Measurements from ENCODE around the gene PVR.
"Not testable (repeated sequence)": the region's sequence is repeated elsewhere in the genome, so short reads cannot be mapped to it uniquely, and the experiment has no call there.

The PVR gene

GRCh38 chr19:44618640-44619357, 24.9 kb upstream of the PVR start:
- DNase-seq (ENCODE audit: low read depth in 2 of 2) = no peak

DNA sequence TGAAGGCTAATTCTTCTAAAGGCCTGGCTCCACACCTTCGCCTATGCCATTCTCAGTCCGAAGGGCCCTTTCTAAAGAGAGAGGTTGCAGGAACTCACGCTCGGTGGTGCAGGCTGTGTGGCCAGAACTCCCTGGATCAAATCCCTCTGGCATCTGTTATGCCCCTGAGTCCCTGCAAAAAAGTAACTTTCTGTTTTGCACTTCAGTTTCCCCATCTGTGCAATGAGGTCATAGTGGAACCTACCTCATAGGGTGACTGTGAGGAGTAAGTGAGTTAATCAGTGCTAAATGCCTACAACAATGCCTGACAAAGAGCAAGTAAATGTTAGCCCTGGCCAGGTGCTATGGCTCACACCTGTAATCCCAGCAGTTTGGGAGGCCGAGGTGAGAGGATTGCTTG, 23.0 kb upstream of the PVR start:
- DNase-seq (ENCODE audit: low read depth in 2 of 2) = no peak

DNA sequence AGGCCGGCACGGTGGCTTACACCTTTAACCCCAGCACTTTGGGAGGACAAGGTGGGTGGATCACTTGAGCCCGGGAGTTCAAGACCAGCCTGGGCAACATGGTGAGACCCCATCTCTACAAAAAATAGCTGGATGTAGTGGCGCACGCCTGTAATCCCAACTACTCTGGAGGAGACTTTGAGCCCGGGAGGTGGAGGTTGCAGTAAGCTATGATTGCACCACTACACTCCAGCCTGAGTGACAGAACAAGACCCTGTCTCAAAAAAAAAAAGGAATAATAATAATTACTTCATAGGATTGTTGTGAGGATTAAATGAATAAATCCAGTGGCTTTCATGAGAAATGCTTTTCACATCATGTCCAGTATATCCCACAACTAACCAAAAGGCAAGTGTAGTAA, 22.3 kb upstream of the PVR start:
- no peak for DNase-seq (ENCODE audit: low read depth in 2 of 2)

GRCh38 chr19:44623080-44623479, 20.6 kb upstream of the PVR start:
- no peak for DNase-seq (ENCODE audit: low read depth in 2 of 2)

GRCh38 chr19:44623626-44624025, 20.1 kb upstream of the PVR start:
- no peak for DNase-seq (ENCODE audit: low read depth in 2 of 2)

DNA sequence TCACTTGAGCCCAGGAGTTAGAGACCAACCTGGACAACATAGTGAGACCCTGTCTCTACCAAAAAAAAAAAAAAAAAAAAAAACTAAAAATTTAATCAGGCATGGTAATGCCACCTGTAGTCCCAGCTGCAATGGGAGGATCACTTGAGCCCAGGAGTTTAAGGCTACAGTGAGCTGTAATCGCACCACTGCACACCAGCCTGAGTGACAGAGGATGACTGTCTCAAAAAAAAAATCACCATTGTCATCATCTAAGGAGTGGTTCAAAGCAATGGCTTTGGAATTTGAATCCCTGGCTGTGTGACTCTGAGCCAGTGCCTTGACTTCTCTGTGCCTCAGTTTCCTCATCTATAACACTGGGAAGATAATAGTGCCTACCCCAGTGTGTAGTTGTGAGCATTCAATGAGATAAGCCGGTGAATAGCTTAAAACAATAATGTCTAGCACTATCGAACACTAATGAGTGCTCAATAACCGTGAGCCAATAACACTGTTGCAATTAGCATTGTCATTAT, 18.8 kb upstream of the PVR start:
- DNase-seq (ENCODE audit: low read depth in 2 of 2) = no peak

DNA sequence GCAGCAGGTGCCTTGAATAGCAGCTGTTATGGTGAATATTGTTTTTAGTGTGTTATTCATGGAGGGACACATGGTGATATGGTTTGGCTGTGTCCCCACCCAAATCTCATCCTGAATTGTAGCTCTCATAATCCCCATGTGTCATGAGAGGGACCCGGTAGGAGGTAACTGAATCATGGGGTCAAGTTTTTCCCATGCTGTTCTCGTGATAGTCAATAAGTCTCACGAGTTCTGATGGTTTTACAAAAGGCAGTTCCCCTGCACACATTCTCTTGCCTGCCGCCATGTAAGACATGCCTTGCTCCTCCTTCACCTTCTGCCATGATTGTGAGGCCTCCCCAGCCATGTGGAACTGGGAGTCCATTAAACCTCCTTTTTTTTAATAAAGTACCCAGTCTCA, 18.1 kb upstream of the PVR start:
- DNase-seq (ENCODE audit: low read depth in 2 of 2) = not testable (repeated sequence)

DNA sequence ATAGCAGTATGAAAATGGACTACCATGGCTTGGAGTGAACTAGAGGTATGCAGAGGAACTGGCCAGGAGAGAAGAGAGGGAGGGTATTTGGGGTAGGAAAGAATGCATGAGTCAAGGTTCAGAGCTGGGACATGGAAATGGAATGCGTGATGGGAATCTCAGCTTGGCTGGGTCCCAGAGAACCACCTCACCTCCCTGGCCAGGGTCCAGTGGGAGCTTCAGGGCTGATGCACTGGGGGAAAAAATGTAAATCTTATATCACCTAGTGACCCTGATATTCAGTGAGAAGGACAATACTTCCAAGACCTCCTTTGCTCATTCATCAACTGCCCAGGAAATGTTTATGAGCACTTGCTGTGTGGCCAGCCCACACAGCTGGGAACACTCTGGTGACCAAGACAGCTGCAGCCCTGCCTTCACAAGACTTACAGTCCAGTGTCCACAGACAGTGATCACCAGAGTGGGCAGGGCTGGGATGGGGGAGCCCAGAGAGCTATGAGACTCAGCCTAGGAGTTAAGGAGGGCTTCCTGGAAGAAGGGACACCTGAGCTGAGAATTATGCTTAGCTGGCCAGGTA, 17.6 kb upstream of the PVR start:
- DNase-seq (ENCODE audit: low read depth in 2 of 2) = no peak

DNA sequence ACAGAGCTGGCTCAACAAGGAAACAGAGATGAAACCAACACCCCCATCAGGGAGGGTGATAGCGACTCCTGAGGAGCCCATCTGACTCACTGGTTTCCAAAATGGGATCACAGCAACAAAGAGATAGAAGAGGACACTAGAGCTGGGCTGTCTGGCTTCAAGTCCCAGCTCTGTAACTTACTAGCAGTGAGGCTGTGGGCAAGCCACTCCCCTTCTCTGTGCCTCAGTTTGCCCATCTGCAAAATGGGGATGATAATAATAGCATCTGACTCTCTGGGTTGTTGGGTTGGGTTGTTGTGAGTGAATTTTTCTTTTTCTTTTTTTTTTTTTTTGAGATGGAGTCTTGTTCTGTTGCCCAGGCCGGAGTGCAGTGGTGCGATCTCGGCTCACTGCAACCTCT, 16.1 kb upstream of the PVR start:
- DNase-seq (ENCODE audit: low read depth in 2 of 2) = no peak

DNA sequence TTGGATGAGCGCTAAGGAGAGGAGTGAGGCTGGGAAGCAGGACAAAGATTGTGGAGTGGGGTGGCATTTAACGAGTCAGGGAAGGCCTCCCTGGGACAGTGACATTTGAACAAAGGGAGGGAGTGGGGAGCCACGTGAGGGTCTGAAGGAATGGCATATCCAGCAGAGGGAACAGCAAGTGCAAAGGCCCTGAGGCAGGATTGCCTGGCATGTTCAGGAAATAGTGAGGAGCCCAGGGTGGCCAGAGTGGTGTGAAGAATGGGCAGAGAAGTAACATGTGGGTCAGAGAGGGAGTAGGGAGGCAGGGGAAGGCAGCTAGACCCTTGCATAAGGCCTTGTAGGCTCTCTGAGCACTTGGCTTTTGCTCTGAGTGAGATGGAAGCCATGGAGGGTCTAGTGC, 14.9 kb upstream of the PVR start:
- DNase-seq (ENCODE audit: low read depth in 2 of 2) = no peak

- DNase-seq (ENCODE audit: low read depth in 2 of 2) = not testable (repeated sequence)
Observed at GRCh38 chr19:44631611-44632010, 12.1 kb upstream of the PVR start.

DNA sequence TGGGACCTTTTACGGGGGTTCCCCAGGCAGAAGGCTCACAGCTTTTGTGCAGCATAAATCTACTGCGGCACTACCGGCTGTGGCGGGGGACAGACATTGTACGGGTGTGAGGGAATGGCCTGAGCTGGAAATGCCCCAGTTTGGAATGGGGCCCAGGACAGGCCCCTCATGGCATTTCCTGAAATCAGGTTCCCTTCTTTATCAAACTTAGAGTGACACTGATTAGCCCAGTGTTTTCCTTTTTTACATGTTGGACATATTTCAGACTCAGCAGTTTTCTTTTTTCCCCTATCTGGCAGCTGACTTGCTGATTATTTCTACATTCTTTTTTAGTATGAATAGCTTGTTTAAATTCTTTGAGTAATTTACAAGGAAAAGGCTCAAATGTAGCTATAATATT, 9.7 kb upstream of the PVR start:
- DNase-seq (ENCODE audit: low read depth in 2 of 2) = not testable (repeated sequence)

- DNase-seq (ENCODE audit: low read depth in 2 of 2) = no peak
Observed at GRCh38 chr19:44634785-44635184, 8.9 kb upstream of the PVR start.

- DNase-seq (ENCODE audit: low read depth in 2 of 2) = no peak
Observed at GRCh38 chr19:44635581-44636438, 7.9 kb upstream of the PVR start.

- DNase-seq (ENCODE audit: low read depth in 2 of 2) = no peak
Observed at GRCh38 chr19:44636439-44637389, 7.0 kb upstream of the PVR start.

- no peak for DNase-seq (ENCODE audit: low read depth in 2 of 2)
Observed at GRCh38 chr19:44637390-44637764, 6.3 kb upstream of the PVR start.

DNA sequence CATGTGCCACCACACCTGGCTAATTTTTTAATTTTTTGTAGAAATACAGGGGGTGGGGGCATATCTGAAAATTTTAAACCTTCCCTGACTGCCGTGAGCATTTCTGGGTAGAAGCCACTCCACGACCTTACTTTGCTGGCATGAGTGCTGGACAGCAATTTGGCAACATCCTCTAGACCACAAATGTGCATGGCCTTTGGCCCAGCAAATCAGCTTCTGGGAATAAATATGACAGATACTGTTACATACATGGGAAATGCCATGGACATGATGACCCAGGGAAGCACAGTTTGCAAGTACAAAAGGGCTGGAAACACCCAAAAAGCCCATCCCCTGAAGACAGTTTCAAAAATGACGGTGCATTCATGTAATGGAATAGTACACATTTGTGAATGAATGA, 3.2 kb upstream of the PVR start:
- DNase-seq (ENCODE audit: low read depth in 2 of 2) = no peak

DNA sequence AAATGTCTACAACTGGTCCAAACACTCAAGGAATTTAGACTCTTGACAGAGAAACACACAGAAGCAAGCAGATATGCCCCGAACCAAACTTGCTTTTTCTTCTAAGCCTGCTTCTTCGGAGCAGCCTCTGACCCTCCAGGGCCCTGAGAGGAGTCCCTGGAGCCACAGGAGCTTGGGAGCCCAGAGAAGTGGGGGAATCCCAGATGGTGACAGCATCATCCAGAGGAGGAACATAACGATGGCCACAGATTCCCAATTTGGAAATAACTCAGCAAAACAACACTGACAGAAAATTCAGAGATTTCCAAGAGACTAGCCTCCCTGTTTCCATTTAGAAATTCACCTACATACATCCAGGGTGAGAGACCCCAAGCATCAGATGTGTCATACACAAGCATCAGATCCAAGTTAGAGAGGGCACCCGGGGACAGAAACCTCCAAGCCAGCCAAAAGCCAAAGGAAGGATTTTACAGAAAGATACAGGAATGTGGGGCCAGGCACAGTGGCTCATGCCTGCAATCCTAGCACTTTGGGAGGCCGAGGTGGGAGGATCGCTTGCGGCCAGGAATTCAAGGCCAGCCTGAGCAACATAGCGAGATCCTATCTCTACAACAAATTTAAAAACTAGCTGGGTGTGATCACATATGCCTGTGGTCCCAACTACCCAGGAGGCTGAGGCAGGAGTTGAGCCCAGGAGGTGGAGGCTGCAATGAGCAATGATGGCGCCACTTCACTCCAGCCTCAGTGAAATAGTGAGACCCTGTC, 2.0 kb upstream of the PVR start:
- no peak for DNase-seq (ENCODE audit: low read depth in 2 of 2)

GRCh38 chr19:44642377-44642776, 1.3 kb upstream of the PVR start:
- DNase-seq (ENCODE audit: low read depth in 2 of 2) = no peak

DNA sequence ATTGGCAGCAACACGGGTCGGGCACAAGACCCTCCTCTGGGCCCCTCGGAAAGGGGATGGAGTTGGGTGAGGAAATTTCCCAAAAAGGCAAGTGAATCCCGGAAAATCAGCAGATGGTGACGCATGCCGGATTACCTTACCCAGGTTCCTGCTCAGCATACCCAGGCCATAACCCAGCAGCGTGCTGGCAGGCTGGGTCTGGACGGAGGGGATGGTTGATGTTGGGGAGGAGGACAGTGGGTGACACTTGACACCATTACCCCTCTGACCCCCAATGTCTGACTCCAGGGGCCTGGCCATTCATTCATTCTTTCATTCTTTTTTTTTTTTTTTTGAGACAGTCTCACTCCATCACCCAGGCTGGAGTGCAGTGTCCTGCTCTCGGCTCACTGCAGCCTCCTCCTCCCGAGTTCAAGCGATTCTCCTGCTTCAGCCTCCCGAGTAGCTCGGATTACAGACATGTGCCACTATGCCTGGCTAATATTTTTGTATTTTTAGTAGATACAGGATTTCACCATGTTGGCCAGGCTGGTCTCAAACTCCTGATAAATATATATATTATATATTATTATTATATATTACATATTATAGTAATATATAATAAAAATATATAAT, 799 bp downstream of the PVR start:
- no peak for DNase-seq (ENCODE audit: low read depth in 2 of 2)

Data from stimulated activated CD8-positive, alpha-beta memory T cell treated with anti-CD3 and anti-CD28 coated beads, Interleukin-15, amount 100 ng/mL, for 48 hours (primary cell).